ENCODE results near the gene EGFL7.

DNA sequence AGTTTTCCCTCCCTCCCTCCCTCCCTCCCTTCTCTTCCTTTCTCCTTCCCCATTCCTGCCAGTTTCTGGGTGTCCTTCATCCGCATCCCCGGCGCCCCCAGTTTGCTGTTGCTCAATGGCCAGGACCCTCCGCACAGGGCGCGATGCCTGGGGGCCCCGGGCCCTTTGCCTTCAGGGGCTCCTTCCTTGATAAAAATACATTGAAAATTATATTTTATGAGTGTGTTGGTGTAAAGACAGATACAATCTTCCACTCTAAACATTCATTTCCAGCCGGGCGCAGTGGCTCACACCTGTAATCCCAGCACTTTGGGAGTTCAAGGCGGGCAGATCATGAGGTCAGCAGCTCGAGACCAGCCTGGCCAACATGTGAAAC lies 32.1 kb downstream of the EGFL7 start:
- TF ChIP-seq POLR2AphosphoS5 (IDR thresholded peaks at IDR 0.05) (no peak), POLR2A (IDR thresholded peaks at IDR 0.05) (no peak), EP300 (IDR thresholded peaks at IDR 0.05; ENCODE audit: low read depth) (no peak)
- TF ChIP-seq, protein P1, sequence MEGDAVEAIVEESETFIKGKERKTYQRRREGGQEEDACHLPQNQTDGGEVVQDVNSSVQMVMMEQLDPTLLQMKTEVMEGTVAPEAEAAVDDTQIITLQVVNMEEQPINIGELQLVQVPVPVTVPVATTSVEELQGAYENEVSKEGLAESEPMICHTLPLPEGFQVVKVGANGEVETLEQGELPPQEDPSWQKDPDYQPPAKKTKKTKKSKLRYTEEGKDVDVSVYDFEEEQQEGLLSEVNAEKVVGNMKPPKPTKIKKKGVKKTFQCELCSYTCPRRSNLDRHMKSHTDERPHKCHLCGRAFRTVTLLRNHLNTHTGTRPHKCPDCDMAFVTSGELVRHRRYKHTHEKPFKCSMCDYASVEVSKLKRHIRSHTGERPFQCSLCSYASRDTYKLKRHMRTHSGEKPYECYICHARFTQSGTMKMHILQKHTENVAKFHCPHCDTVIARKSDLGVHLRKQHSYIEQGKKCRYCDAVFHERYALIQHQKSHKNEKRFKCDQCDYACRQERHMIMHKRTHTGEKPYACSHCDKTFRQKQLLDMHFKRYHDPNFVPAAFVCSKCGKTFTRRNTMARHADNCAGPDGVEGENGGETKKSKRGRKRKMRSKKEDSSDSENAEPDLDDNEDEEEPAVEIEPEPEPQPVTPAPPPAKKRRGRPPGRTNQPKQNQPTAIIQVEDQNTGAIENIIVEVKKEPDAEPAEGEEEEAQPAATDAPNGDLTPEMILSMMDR (IDR thresholded peaks at IDR 0.05): no peak
